Activated CD4-positive, alpha-beta T cell treated with anti-CD3 and anti-CD28 coated beads for 48 hours (primary cell): Measurements from ENCODE around the gene AGTPBP1.
"Not testable (repeated sequence)": the region's sequence is repeated elsewhere in the genome, so short reads cannot be mapped to it uniquely, and the experiment has no call there.

Source experiments
- DNase-seq: peaks from one replicate; pipeline ENCODE4 v3.0.0-alpha.2; 2020

AGTPBP1 gene, protein sequence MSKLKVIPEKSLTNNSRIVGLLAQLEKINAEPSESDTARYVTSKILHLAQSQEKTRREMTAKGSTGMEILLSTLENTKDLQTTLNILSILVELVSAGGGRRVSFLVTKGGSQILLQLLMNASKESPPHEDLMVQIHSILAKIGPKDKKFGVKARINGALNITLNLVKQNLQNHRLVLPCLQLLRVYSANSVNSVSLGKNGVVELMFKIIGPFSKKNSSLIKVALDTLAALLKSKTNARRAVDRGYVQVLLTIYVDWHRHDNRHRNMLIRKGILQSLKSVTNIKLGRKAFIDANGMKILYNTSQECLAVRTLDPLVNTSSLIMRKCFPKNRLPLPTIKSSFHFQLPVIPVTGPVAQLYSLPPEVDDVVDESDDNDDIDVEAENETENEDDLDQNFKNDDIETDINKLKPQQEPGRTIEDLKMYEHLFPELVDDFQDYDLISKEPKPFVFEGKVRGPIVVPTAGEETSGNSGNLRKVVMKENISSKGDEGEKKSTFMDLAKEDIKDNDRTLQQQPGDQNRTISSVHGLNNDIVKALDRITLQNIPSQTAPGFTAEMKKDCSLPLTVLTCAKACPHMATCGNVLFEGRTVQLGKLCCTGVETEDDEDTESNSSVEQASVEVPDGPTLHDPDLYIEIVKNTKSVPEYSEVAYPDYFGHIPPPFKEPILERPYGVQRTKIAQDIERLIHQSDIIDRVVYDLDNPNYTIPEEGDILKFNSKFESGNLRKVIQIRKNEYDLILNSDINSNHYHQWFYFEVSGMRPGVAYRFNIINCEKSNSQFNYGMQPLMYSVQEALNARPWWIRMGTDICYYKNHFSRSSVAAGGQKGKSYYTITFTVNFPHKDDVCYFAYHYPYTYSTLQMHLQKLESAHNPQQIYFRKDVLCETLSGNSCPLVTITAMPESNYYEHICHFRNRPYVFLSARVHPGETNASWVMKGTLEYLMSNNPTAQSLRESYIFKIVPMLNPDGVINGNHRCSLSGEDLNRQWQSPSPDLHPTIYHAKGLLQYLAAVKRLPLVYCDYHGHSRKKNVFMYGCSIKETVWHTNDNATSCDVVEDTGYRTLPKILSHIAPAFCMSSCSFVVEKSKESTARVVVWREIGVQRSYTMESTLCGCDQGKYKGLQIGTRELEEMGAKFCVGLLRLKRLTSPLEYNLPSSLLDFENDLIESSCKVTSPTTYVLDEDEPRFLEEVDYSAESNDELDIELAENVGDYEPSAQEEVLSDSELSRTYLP

DNA sequence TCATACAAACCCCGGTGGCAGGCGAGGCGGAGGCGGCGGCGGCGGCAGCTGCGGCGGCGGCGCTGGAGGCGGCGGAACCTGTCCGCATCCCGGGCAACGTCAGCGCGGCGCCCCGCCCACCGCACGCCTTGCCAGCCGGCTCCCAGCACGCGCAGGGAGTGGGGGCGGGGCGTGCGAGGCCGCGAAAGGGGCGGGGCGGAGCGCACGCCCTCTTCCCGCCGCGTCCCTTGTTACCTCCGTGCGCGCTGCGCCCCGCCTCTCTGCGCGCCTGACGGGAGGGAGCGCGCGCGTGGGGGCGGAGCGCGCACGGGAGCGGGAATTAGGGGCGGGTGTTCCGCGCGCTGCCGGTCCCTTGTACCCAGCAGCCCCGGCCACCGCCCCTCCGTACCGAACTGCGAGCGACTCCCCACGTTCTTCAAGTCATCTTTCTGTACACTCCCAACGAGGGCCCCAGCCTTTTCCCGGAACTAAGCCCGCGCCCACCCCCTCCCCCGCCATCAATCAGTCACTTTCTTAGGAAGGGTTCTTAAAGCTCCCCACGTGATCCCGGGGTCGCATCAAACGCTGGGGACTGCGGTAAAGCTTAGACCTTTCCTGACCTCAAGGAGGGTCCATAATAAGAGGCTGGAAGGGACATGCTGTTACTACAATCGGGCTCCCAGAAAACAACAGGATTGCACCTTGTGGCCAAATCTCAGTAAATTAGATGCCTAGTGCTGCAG, at the start of gene AGTPBP1:
TSS of gene AGTPBP1 (minus strand) at position 80 of the 722 bp plus-strand sequence. CDS start 29,421 bp downstream, outside the sequence.
- peak; percentile 98 for DNase-seq

DNA sequence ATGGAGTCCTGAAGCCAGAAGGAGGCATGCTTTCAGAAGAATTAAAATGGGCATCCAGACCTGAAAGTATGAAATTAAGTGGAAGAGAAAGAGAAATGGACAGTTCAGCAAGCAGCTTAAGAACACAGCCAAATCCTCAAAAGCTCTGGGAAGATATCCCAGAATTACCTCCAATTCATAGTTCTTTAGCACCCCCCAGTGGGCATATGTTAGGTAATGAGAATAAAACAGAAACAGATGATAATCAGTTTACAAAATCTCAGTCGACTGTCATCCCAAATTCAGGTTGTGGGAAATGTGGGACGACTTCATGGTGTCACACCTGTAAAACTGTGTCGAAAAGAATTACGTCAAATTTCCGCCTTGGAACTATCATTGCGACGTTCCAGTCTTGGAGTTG, 44.4 kb upstream of the AGTPBP1 start:
- not testable (repeated sequence) for DNase-seq

DNA sequence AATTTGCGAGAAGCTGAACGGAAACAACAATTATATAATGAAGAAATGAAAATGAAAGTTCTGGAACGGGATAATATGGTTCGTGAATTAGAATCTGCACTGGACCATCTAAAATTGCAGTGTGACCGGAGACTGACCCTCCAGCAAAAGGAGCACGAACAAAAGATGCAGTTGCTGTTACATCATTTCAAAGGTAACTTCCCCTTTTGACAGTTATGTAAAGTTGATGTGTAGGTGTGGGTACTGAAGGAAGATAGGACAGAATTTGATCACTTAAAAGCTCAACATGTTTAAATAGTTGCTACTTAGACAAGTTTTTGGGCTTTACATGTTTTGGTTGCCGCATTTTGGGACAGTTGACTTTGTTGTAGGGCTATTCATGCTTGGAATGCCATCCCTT, 32.1 kb upstream of the AGTPBP1 start:
- DNase-seq = not testable (repeated sequence)

DNA sequence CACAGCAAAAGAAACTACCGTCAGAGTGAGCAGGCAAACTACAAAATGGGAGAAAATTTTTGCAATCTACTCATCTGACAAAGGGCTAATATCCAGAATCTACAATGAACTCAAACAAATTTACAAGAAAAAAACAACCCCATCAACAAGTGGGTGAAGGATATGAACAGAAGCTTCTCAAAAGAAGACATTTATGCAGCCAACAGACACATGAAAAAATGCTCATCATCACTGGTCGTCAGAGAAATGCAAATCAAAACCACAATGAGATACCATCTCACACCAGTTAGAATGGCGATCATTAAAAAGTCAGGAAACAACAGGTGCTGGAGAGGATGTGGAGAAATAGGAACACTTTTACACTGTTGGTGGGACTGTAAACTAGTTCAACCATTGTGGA, 20.0 kb upstream of the AGTPBP1 start:
- DNase-seq = not testable (repeated sequence)

DNA sequence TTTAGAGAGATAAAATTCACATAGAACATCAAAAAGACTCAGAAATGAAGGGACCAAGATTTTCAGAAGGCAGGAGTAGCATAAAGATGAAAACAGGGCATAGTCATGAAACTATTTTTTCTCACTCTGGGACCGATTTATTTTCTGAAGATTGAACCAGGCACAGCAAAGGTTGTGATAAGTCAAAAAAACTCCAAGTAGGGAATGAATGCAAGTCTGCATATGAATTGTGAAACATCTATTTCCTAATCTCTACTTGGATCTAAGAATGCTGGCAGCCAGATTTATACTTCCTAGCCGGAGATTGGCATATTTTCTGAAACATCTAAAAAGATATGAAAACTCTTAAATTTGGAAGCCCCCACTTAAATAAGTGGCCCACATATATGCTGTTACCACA, 16.0 kb upstream of the AGTPBP1 start:
- DNase-seq = not testable (repeated sequence)

DNA sequence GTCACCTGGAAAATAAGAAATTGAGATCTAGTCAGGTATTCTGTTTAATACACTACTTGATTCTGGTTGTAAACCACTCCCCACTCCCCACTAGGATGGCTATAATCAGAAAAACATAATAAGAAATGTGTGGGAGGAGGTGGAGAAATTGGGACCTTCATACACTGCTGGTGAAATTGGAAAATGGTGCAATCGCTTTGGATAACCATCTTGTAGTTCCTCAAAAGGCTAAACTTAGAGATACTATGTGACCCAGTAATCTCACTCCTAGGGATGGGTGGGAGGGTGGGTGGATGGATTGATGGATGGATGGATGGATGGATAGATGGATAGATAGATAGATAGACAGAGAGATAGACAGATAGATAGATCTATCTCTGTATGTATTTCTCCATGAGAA, 14.5 kb upstream of the AGTPBP1 start:
- not testable (repeated sequence) for DNase-seq

DNA sequence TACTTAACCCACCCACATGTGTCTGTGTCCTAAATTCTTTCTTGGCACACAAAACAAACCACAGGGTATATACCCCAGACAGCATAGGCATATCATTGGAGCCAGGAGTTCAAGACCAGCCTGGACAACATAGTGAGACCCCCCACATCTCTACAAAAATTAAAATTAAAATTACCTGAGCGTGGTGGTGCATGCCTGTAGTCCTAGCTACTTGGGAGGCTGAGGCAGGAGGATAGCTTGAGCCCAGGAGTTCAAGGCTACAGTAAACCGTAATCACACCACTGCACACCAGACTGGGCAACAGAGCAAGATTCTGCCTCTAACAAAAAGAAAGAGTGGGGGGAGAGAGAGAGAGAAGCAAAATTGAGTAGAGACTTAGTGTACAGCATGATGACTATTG, 4.6 kb upstream of the AGTPBP1 start:
- no peak for DNase-seq

DNA sequence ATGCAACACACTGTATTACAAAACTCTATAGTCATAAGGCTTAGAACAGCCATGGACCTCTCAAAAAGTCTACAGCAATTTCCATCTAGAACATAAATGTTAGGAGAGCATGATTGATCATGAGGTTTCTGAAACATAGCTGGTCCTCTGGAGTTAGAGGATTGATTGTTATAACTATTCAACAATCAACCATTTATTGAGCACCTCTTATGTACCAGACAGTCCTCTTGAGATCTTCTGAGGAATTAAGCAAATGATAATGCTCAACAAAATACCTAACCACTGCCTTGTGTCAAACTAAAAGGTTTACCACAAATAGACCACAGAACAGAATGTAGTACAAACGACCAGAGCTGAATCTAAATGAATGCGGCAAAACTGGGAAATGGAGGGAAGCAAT, 3.4 kb upstream of the AGTPBP1 start:
- DNase-seq = no peak

DNA sequence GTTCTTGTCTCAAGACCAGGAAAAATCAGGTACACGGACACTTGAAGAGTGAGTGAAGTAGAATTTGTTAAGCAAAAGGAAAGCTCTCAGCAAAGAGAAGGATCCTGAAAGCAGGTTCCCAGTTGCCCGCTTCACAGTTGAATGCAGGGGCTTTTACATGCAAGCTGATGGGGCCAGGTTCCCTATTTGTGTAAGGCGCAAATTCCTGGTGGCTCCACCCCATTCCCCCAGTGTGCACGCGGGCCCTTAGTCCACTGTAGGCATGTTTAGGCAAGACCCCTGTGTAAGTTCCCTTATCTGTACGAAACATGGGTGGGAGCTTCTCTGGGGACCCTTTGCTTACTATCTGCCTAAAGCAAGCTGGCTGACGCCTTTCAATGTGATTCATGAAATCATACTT, 2.7 kb upstream of the AGTPBP1 start:
- no peak for DNase-seq

DNA sequence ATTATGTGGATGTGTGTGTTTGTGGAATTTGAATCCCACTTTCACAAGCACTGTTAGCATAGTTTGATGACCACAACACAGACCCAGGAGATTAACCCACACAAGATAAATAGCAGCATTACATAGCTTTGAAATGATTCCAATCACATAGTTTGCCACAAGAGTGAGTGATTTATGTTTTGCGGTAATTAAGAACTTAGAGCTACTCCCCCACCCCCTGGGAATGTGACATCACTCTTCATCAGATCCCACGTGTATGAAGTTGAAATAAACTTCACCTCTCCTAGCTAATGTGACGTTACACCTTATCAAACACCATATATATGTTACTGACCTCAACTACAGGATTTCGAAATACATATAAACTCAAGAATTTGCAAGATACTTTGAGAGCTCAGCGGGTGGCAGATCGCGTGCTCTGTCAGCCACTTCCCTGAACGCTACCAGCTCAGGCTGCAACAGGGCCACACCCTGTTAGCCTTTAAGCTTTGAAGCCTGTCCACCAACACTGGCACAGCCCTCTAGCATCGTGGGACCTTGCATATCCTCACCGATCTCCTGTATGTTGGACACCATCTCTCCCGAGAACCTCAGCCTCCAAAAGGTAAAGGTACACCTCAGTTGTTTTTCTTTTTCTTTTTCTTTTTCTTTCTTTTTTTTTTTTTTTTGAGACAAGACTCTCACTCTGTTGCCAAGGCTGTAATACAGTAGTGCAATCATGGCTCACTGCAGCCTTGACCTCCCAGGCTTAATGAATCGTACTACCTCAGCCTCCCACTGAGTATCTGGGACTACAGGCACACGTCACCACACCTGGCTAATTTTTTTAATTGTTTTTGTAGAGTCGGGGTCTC, 1.7 kb upstream of the AGTPBP1 start:
- peak; percentile 18 for DNase-seq

DNA sequence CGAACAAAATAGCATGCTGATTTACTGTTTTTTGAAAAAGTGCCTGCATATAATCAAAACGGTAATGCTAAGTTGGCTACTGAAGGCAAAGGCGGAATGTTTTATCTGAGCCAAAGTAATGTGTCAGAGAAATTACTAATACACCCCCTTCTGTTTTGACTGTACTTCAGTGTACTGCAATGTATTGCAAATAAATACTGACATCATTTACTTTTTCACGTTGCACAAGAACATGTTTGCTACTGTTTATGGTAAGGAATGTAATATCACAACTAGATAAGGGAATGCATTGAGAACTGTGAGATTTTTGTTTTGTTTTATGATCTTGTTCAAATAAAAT, 813 bp upstream of the AGTPBP1 start:
- DNase-seq = no peak

DNA sequence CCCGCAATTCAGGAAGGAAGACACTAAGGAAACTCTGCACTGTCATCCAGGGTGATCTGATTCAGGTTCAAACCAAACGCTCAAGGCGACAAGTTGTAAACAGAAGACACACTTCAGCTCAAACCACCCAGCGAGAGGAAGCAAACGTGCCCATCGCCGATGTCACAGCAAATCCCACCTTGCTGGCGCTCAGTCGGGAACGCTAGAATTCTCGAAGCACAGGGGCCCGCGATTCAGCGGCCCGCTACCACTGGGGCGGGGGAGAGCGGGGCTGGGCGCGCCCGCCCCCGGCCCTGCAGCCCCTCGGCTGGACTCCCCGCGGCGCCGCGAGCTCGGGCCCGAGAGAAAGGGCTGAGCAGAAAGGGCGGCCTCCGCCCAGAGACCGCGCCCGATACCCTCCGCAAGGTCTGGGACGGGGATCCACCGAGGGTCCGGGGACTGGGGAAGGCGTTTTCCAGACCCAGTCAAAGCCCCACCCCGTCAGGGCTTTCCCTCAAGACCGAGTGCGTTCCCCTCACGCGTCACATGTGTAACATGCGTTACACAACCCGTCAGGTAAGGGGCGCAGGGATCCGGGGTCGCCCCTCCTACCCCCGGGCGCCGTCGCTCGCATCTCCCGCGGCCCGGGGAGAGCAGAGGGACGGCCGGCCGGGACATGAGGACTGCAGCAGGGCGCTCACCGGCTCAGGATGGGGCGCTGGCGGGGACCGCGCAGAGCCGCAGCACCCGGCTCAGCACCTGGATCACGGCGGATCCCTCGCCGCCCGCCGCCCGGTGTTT, 469 bp downstream of the AGTPBP1 start:
- peak; percentile 64 for DNase-seq

DNA sequence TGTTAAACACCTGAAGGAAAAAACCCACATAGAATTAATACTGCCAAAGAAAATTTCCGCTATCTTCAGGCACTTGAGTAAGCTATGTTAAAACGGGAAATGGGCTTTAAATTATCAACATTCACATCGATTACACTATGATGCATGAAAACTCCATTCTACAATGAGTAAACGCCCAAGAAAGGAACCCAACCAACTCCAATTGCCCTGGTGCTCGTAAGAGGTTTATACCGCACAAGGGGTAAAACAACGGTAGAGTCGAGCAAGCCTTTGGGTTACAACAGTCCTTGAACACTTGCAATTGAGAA, 1.0 kb downstream of the AGTPBP1 start:
- no peak for DNase-seq

DNA sequence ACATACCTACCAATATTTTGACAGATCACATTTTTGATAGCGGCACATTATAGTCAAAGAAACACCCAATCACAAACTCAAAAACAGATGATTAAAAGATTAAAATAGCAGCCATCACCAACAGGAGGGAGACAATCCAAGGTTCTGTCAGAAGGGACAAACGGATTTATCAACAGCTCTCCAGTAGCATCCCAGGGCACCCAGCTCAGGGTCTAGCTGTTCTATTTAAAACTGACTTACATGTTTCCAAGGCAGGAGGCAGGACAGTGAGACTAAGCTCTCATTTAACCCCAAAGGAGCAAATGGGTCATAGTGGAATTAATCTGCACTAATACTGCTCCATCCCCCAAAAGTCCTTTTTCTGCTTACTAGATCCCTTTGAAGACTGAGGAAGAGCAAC, 3.2 kb downstream of the AGTPBP1 start:
- DNase-seq = no peak

DNA sequence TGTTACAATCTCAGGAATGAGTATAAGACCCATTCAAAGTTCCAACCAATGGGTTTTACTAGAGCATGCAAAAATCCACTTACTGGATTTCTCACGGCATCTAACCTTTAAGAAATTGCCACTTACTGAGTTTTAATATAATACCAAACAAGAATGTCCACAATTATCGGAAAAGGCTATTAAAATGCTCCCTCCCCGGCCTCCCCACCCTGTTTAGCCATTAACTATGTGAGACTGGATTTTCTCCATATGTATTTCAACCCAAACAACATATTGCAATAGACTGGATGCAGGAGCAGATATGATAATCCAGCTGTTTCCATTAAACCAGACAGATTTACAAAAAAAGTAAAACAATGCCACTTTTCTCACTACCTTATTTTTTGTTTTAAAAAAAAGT, 4.1 kb downstream of the AGTPBP1 start:
- no peak for DNase-seq

DNA sequence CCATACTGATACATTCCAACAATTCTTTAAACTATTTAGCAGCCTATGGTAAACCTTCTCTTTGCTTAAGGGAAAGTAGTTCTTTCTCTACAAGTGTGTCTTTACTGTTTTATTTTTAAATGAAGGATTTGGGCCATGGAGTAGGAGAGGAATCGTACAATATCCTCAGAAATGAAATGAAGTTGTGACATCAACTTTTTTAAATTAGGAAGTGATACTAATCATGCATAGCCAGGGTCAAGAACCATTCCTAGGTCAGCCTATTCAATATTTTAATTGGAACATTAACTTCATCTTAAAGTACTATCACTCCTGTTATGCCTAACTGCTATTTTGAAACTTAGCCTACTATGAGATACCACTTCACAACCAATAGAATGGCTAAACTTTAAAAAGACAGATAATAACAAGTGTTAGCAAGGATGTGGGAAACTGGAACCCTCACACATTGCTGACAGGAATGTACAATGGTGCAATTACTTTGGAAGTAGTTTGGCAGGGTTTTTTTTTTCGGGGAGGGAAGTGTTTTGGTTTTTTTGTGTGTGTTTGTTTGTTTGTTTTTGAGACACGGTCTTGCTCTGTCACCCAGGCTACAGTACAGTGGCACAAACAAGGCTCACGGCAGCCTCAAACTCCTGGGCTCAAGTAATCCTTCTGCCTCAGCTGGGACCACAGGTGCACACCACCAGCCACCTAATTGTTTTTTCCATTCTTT, 10.7 kb downstream of the AGTPBP1 start:
- DNase-seq = no peak

DNA sequence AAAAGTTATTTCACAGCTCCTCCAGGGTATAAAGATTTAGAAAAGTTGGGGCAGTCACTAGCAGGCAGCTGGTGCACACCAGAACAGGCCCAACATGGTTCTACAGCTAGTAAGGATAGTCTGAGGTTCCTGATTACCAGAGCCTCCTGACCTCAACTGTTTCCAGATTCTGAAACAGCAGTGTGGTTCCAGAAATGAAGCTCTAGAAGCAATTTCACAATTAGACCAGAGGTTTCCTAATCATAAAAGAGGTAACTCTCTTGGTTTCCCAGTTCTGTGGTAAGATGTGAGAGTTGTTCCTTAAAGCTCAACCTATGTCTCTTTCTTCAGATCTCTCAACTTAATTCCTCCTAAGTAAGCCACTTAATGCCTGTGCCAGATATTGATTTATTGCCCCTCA, 11.9 kb downstream of the AGTPBP1 start:
- no peak for DNase-seq

DNA sequence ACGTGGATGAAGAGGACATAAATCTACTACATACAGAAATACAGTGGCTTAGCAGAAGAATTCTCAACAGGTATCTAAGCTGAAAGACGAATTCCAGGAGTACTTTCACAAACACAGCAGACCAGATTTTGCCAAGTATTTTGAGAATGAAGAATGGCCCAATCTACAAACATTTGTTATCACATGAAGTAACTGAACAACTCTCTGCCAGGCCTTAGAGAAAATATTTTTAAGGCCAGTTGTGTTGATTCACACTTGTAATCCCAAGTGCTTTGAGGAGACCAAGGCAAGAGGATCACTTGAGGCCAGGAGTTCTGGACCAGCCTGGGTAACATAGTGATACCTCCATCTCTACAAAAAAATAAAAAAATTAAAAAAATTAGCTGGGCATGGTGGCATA, 14.3 kb downstream of the AGTPBP1 start:
- no peak for DNase-seq

DNA sequence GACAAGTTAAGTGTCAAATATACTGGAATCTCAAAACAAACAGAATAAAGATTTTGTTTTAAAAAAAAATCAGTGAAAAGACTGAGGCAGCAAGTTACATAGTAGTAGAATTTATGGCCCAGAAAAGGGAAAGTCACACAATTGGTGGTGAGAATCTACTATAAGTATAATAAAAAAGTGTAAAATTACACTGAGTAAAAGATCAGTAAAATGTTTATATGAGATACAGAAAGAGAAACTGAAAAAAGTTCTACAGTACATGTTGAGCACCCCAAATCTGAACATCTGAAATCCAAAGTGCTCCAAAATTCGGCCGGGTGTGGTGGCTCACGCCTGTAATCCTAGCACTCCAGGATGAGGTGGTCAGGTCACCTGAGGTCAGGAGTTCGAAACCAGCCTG, 15.0 kb downstream of the AGTPBP1 start:
- DNase-seq = no peak

DNA sequence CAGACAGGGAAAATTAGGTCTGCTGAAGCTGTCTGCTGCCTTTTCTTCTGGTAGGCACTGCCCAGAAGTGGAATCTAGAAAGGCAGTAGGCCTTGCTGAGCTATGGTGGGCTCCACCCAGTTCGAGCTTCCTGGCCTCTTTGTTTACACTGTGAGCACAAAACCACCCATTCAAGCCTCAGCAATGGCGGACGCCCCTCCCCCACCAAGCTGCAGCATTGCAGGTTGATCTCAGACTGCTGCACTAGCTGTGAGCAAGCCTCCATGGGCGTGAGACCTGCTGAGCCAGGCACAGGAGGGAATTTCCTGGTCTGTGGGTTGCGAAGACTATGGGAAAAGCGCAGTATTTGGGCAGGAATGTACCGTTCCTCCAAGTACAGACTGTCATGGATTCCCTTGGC, 18.5 kb downstream of the AGTPBP1 start:
- DNase-seq = peak; percentile 17
